8988T (cell line): ENCODE results near the gene SKAP1.
"Not testable (repeated sequence)": the region's sequence is repeated elsewhere in the genome, so short reads cannot be mapped to it uniquely, and the experiment has no call there.

ENCODE experiments used
- DNase-seq: peaks from one replicate; pipeline ENCODE4 v3.0.0; 2011

SKAP1 gene

GRCh38 chr17:48313096-48313755, 116.8 kb downstream of the SKAP1 start:
- no peak for DNase-seq

- no peak for DNase-seq
These were observed 118.7 kb downstream of the SKAP1 start for GRCh38 chr17:48311324-48311723.

GRCh38 chr17:48310748-48311213, 119.2 kb downstream of the SKAP1 start:
- DNase-seq: no peak

- no peak for DNase-seq
These were observed 121.4 kb downstream of the SKAP1 start for GRCh38 chr17:48308581-48308980.

GRCh38 chr17:48307814-48308411, 122.1 kb downstream of the SKAP1 start:
- no peak for DNase-seq

- no peak for DNase-seq
These were observed 122.8 kb downstream of the SKAP1 start for GRCh38 chr17:48307255-48307654.

- no peak for DNase-seq
These were observed 129.0 kb downstream of the SKAP1 start for GRCh38 chr17:48301002-48301401.

- no peak for DNase-seq
These were observed 130.3 kb downstream of the SKAP1 start for GRCh38 chr17:48299760-48300159.

GRCh38 chr17:48297825-48298224, 132.2 kb downstream of the SKAP1 start:
- no peak for DNase-seq

GRCh38 chr17:48296453-48296852, 133.6 kb downstream of the SKAP1 start:
- DNase-seq: no peak

- DNase-seq: no peak
These were observed 134.4 kb downstream of the SKAP1 start for GRCh38 chr17:48295362-48296288.

GRCh38 chr17:48294806-48295361, 135.1 kb downstream of the SKAP1 start:
- no peak for DNase-seq

- DNase-seq: no peak
These were observed 135.8 kb downstream of the SKAP1 start for GRCh38 chr17:48294020-48294805.

- DNase-seq: no peak
These were observed 136.5 kb downstream of the SKAP1 start for GRCh38 chr17:48293319-48294019.

- DNase-seq: no peak
These were observed 139.6 kb downstream of the SKAP1 start for GRCh38 chr17:48290378-48290777.

- not testable (repeated sequence) for DNase-seq
These were observed 143.1 kb downstream of the SKAP1 start for GRCh38 chr17:48286917-48287316.

GRCh38 chr17:48285614-48286013, 144.4 kb downstream of the SKAP1 start:
- no peak for DNase-seq

- DNase-seq: no peak
These were observed 146.1 kb downstream of the SKAP1 start for GRCh38 chr17:48283907-48284306.

- DNase-seq: no peak
These were observed 146.6 kb downstream of the SKAP1 start for GRCh38 chr17:48283411-48283810.

- DNase-seq: no peak
These were observed 147.7 kb downstream of the SKAP1 start for GRCh38 chr17:48282303-48282702.

- DNase-seq: no peak
These were observed 151.1 kb downstream of the SKAP1 start for GRCh38 chr17:48278760-48279491.
